SHP77 (cell line): ENCODE measurements around the gene NCOA7.

Experiments
- DNase-seq, 2 experiments: peaks; one replicate each; lab custom pipeline; 2025; lab: John Stamatoyannopoulos, UW

The NCOA7 gene

DNA sequence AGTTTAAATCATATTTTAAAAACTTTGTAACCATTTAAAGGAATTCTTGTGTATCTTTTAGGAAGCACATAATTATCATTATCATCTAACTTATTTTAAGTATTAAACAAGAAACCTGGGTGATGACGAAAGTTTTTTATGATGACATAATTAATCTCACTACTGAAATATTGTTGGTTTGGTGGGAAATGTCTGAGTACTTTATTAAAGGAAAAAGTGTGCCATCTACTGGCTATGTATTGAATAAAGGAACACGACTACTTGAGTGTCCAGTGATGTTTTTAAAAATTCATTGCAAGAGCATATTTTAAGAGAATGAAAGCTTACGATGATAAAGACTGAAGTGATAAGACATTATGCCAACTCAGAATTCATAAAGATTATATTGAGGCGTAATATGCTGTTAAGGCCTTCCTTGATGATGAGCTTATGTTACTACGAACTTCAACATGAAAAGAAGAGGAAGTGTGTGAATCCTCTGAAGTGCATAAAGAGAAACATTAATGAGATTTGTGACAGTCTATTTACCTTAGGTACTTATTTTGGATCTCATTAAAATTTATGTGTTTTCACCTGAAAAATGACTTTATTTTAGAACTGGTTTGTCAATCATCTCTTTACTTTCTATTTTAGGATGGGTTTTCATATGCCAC is 183.6 kb downstream of the NCOA7 start:
- peak; percentile 32 to 49 for DNase-seq

GRCh38 chr6:125979101-125979500 is 188.3 kb downstream of the NCOA7 start:
- no peak for DNase-seq
